OCI-LY7 (cell line): ENCODE results near the gene HCFC1R1.

Source experiments
- EZH2phosphoT487 ChIP-seq: fragments of 200-600 bp; sonication (generic); IDR thresholded peaks from 2 replicates; pipeline ENCODE4 v1.6.1; 2018; ENCODE audit warnings: low read depth, borderline replicate concordance, mild to moderate bottlenecking, mixed run types, antibody characterized with exemption, low read length, moderate library complexity, mixed read lengths
- TF ChIP-seq, protein P1 (sequence below): fragments of 200-600 bp; sonication (generic); conservative IDR thresholded peaks from 2 replicates; pipeline ENCODE4 v1.5.1; 2014; ENCODE audit warnings: mild to moderate bottlenecking, antibody characterized with exemption, low read length, moderate library complexity, mixed read lengths

- TF ChIP-seq, protein P1, sequence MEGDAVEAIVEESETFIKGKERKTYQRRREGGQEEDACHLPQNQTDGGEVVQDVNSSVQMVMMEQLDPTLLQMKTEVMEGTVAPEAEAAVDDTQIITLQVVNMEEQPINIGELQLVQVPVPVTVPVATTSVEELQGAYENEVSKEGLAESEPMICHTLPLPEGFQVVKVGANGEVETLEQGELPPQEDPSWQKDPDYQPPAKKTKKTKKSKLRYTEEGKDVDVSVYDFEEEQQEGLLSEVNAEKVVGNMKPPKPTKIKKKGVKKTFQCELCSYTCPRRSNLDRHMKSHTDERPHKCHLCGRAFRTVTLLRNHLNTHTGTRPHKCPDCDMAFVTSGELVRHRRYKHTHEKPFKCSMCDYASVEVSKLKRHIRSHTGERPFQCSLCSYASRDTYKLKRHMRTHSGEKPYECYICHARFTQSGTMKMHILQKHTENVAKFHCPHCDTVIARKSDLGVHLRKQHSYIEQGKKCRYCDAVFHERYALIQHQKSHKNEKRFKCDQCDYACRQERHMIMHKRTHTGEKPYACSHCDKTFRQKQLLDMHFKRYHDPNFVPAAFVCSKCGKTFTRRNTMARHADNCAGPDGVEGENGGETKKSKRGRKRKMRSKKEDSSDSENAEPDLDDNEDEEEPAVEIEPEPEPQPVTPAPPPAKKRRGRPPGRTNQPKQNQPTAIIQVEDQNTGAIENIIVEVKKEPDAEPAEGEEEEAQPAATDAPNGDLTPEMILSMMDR, result no peak
- no peak for TF ChIP-seq EZH2phosphoT487
These were observed at the start of gene HCFC1R1, which contains the start of gene THOC6 for GRCh38 chr16:3023669-3024478.
